Keratinocyte (primary cell): ENCODE results near the gene C5.

ENCODE experiments used
- EZH2 ChIP-seq: IDR thresholded peaks from one replicate; pipeline ENCODE4 v1.6.1; 2012; ENCODE audit warnings: inconsistent platforms, mild to moderate bottlenecking, low read length, moderate library complexity
- TF ChIP-seq, protein P1 (sequence below), 3 experiments: IDR thresholded peaks in 1 of 3; conservative IDR thresholded peaks in 1 of 3; optimal IDR thresholded peaks in 1 of 3; 2 replicates in 2 of 3; 3 replicates in 1 of 3; pipeline versions ENCODE3 to v1.5.1; 2011; ENCODE audit warnings: low read length in 3 of 3, mild to moderate bottlenecking in 3 of 3, moderate library complexity in 2 of 3, control low read depth in 1 of 3, inconsistent platforms in 1 of 3; ENCODE audit not compliant: insufficient read depth in 2 of 3; ENCODE audit errors: extremely low read depth in 1 of 3

DNA sequence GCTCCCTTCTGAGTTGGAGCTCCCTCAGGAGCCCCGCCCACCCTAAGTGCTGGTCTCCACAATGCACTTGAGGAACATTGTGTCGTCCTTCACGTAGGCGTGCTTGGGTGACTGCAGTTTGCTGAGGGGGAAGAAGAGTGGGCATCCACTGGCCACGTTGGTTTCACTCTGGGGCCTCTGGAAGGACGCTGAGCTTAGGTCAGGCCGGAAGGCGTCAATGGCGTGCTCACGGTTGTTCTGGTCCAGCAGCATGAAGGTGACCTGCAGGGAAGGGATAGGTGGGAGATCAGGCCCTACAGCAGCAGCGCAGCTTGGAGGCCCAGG is 145.1 kb downstream of the C5 start:
- TF ChIP-seq, protein P1, sequence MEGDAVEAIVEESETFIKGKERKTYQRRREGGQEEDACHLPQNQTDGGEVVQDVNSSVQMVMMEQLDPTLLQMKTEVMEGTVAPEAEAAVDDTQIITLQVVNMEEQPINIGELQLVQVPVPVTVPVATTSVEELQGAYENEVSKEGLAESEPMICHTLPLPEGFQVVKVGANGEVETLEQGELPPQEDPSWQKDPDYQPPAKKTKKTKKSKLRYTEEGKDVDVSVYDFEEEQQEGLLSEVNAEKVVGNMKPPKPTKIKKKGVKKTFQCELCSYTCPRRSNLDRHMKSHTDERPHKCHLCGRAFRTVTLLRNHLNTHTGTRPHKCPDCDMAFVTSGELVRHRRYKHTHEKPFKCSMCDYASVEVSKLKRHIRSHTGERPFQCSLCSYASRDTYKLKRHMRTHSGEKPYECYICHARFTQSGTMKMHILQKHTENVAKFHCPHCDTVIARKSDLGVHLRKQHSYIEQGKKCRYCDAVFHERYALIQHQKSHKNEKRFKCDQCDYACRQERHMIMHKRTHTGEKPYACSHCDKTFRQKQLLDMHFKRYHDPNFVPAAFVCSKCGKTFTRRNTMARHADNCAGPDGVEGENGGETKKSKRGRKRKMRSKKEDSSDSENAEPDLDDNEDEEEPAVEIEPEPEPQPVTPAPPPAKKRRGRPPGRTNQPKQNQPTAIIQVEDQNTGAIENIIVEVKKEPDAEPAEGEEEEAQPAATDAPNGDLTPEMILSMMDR (optimal IDR thresholded peaks at IDR 0.05 in 1 of 3, IDR thresholded peaks at IDR 0.05 in 1 of 3, conservative IDR thresholded peaks at IDR 0.05 in 1 of 3; ENCODE audit: extremely low read depth in 1 of 3, insufficient read depth in 2 of 3, low read length in 3 of 3): no peak
- TF ChIP-seq EZH2: no peak
